RKO (cell line): ENCODE results near the gene WHAMM.
A peak's percentile ranks its signal among the peaks of the same experiment; 100 is the strongest.

Source experiments
- DNase-seq: peaks from one replicate; pipeline ENCODE4 v3.0.0-alpha.2; 2016; ENCODE audit warnings: low spot score

Gene WHAMM

GRCh38 chr15:82870727-82871320, 61.4 kb downstream of the WHAMM start:
- no peak for DNase-seq

DNA sequence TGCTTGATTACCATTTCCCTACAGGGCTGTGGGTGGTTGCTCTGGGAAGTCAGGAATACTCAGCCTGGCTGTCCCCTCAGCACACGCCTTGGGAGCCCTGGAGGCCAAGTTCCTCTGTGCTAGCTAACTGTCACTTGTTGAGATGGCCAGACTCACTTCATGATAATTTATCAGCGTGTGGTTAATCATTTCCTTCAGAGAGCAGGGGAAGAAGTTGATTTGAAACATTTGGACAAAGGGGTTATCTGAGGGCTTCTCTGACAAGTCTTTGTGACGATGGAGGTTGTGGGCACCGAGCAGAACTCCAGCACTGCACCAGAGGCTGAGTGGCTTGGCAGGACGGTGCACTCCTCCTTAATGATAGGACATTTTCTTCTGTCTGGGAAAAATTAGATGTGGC, 61.9 kb downstream of the WHAMM start:
- no peak for DNase-seq

DNA sequence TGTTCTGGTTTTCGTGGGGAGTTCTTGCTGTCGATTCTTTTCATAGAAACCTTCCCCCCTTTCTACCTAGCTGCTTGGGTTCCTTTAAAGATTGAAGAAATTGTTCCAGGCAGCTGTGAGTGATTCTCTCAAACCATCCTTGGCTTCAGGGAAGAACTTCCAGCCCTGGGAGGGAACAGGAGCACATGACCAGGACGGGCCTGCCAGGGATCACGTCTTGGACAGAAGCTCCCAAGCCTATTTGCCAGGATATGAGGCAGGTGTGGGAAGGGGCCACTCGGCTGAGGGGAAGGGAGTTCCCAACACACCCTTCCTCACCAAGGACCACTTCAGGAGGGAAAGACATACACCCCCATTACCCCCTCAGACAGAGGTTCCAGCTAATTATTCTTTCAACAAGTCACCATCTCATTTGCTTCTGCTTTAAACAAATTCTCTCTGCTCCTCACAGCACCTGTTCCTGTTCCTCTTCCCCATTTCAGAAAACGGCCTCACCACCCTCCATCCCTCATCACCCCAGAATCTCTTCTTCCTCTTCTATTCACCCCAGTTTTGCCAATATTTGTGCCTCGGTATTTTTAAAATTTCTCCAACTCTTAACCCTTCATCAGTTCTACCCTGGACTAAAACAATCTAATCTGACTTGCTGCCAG, 62.5 kb downstream of the WHAMM start:
- no peak for DNase-seq

- DNase-seq = no peak
Measured at GRCh38 chr15:82873000-82873680, 63.7 kb downstream of the WHAMM start.

GRCh38 chr15:82874267-82874666, 64.8 kb downstream of the WHAMM start:
- DNase-seq = no peak

GRCh38 chr15:82874961-82875360, 65.5 kb downstream of the WHAMM start:
- no peak for DNase-seq

- DNase-seq = peak; percentile 85
Measured at GRCh38 chr15:82875411-82876003, 66.1 kb downstream of the WHAMM start.

DNA sequence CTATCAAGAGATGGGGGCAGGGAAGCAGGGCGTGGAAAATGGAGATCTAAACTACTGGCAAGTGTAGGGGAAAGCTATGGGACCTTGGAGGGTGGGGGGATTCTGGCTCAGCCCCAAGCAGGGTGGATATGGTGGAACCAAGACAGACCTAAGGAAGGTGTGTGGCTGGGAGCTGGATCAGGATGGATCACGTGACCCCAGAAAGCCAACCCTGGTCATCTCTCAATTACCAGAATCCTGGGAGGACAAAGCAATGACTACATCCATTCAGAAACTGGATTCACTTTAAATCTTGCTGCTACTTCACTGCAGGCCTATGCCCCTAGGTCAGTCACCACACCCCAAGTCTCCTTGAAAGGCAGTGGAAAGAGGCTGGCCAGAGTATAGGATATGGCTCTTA, 68.4 kb downstream of the WHAMM start:
- no peak for DNase-seq

DNA sequence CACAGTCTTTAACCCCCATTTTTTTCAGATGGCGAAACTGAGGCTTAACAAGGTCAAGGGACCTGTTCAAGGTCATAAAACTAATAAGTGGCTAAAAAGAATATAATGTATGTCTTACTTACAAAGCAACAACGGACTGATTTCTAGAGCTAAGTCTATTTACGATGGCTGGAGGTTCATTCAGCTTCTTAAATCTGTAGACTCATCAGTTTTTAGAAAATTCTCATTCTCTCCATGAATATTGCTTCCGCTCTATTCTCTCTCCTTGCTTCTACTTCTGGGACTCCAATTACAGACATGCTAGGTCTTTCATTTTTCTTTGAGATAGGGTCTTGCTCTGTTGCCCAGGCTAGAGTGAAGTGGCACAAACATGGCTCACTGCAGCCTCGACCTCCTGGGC, 68.9 kb downstream of the WHAMM start:
- DNase-seq = no peak

- no peak for DNase-seq
Measured at GRCh38 chr15:82880704-82881103, 71.3 kb downstream of the WHAMM start.

GRCh38 chr15:82881747-82882146, 72.3 kb downstream of the WHAMM start:
- no peak for DNase-seq

GRCh38 chr15:82882273-82882928, 73.0 kb downstream of the WHAMM start:
- no peak for DNase-seq
